ENCODE measurements around the gene SFMBT2. TPM values are rescaled to one million over a fixed set of nuclear protein-coding genes. Genes with fewer than 3 reads are reported as not detected.

The SFMBT2 gene
- total RNA-seq, 1 donor from 2014 or later, result 18.7 TPM

GRCh38 chr10:7339510-7339909 lies 71.3 kb downstream of the SFMBT2 start:
- no peaks in the 10 kb centered on the region for H3K27me3 Mint-ChIP-seq
- intact Hi-C loops (cut with micrococcal nuclease), result no loop called here
- H3K36me3 Mint-ChIP-seq (ENCODE audit: low read depth), result peaks cover 8% of the 10 kb centered on the region
- H3K4me3 Mint-ChIP-seq, result no peak overlapping the region
- no peak for TF ChIP-seq CTCF (IDR thresholded peaks at IDR 0.05)
- ChIA-PET POLR2A (no interaction called here), CTCF (no interaction called here)
- H3K9me3 Mint-ChIP-seq, result peaks cover 9% of the 10 kb centered on the region
- peaks cover 26% of the 10 kb centered on the region for H3K4me1 Mint-ChIP-seq
- ATAC-seq (ENCODE audit: low read depth) (no peak), DNase-seq (no peak)
- no peak overlapping the region for H3K27ac Mint-ChIP-seq

GRCh38 chr10:7338469-7338868 lies 72.4 kb downstream of the SFMBT2 start:
- no peak for DNase-seq
- intact Hi-C loops (cut with micrococcal nuclease), result no loop called here
- POLR2A ChIA-PET, result no interaction called here
- no peak for ATAC-seq (ENCODE audit: low read depth)
- Mint-ChIP-seq H3K4me3 (no peak overlapping the region), H3K27ac (peak overlapping the region; percentile 70), H3K9me3 (peaks cover 9% of the 10 kb centered on the region), H3K27me3 (no peaks in the 10 kb centered on the region), H3K4me1 (peaks cover 24% of the 10 kb centered on the region), H3K36me3 (ENCODE audit: low read depth) (peaks cover 6% of the 10 kb centered on the region)
- TF ChIP-seq CTCF (IDR thresholded peaks at IDR 0.05), result no peak
- CTCF ChIA-PET, result interaction anchor here (1.0 kb wide), 1 partner anchor 217 kb away, joined by 3 read pairs; no protein-coding TSS in a partner anchor

GRCh38 chr10:7337431-7338171 lies 73.2 kb downstream of the SFMBT2 start:
- H3K27me3 Mint-ChIP-seq, result no peaks in the 10 kb centered on the region
- H3K36me3 Mint-ChIP-seq (ENCODE audit: low read depth), result peaks cover 6% of the 10 kb centered on the region
- ChIA-PET POLR2A (no interaction called here), CTCF (interaction anchor here (1.0 kb wide), 1 partner anchor 216 kb away, joined by 3 read pairs; no protein-coding TSS in a partner anchor)
- peaks cover 23% of the 10 kb centered on the region for H3K4me1 Mint-ChIP-seq
- H3K9me3 Mint-ChIP-seq, result peaks cover 4% of the 10 kb centered on the region
- ATAC-seq (ENCODE audit: low read depth), result peak; percentile 86
- peak overlapping the region; percentile 0 for H3K4me3 Mint-ChIP-seq
- no peak for TF ChIP-seq CTCF (IDR thresholded peaks at IDR 0.05)
- intact Hi-C loops (cut with micrococcal nuclease), result no loop called here
- H3K27ac Mint-ChIP-seq, result peak overlapping the region; percentile 70
- DNase-seq, result no peak

GRCh38 chr10:7335977-7336376 lies 74.9 kb downstream of the SFMBT2 start:
- peaks cover 23% of the 10 kb centered on the region for H3K4me1 Mint-ChIP-seq
- no peak overlapping the region for H3K27ac Mint-ChIP-seq
- no peak overlapping the region for H3K4me3 Mint-ChIP-seq

GRCh38 chr10:7334642-7334964 lies 76.2 kb downstream of the SFMBT2 start:
- Mint-ChIP-seq H3K27ac (no peak overlapping the region), H3K9me3 (peaks cover 2% of the 10 kb centered on the region), H3K4me1 (peaks cover 23% of the 10 kb centered on the region)

More at GRCh38 chr10:7335977-7336376, 74.9 kb downstream of the SFMBT2 start:
- no peak for DNase-seq
- ChIA-PET POLR2A (no interaction called here), CTCF (no interaction called here)
- TF ChIP-seq CTCF (IDR thresholded peaks at IDR 0.05), result no peak
- Mint-ChIP-seq H3K27me3 (no peaks in the 10 kb centered on the region), H3K9me3 (peaks cover 2% of the 10 kb centered on the region), H3K36me3 (ENCODE audit: low read depth) (peaks cover 7% of the 10 kb centered on the region)
- ATAC-seq (ENCODE audit: low read depth), result no peak
- intact Hi-C loops (cut with micrococcal nuclease), result no loop called here

More at GRCh38 chr10:7334642-7334964, 76.2 kb downstream of the SFMBT2 start:
- CTCF ChIA-PET, result no interaction called here
- POLR2A ChIA-PET, result no interaction called here
- DNase-seq, result no peak
- H3K4me3 Mint-ChIP-seq, result no peak overlapping the region
- no peaks in the 10 kb centered on the region for H3K27me3 Mint-ChIP-seq
- ATAC-seq (ENCODE audit: low read depth), result no peak
- no peak for TF ChIP-seq CTCF (IDR thresholded peaks at IDR 0.05)
- H3K36me3 Mint-ChIP-seq (ENCODE audit: low read depth), result peaks cover 7% of the 10 kb centered on the region
- intact Hi-C loops (cut with micrococcal nuclease), result no loop called here

Data from activated B cell treated with CpG ODN at 0.5 μM for 24 hours (primary cell).